ENCODE measurements around the gene PIN1. TPM values are rescaled to one million over a fixed set of nuclear protein-coding genes. Genes with fewer than 3 reads are reported as not detected.
"Not testable (repeated sequence)": the region's sequence is repeated elsewhere in the genome, so short reads cannot be mapped to it uniquely, and the experiment has no call there.

Gene PIN1
- total RNA-seq, 1 donor from 2014 or later, result 57.0 TPM

- no peak for TF ChIP-seq CTCF (IDR thresholded peaks at IDR 0.05)
- ATAC-seq, result no peak
- Histone ChIP-seq H3K27me3 (ENCODE audit: low read depth) (no peaks in the 10 kb centered on the region), H3K4me3 (peak overlapping the region; percentile 98), H3K27ac (peak overlapping the region; percentile 83), H3K4me1 (peaks cover 16% of the 10 kb centered on the region), H3K36me3 (peaks cover 33% of the 10 kb centered on the region), H3K9me3 (no peaks in the 10 kb centered on the region)
- intact Hi-C loops (cut with DNase I), result no loop called here
- DNase-seq, result no peak
Measured at GRCh38 chr19:9836021-9836420, 903 bp downstream of the PIN1 start.

- Histone ChIP-seq H3K36me3 (peaks cover 54% of the 10 kb centered on the region), H3K27me3 (ENCODE audit: low read depth) (no peaks in the 10 kb centered on the region), H3K4me3 (no peak overlapping the region), H3K4me1 (peaks cover 16% of the 10 kb centered on the region), H3K27ac (no peak overlapping the region), H3K9me3 (no peaks in the 10 kb centered on the region)
- DNase-seq, result no peak
- TF ChIP-seq CTCF (IDR thresholded peaks at IDR 0.05), result no peak
- intact Hi-C loops (cut with DNase I), result no loop called here
- ATAC-seq, result no peak
Measured at GRCh38 chr19:9838324-9838723, 3.2 kb downstream of the PIN1 start.

- peaks cover 62% of the 10 kb centered on the region for H3K36me3 ChIP-seq
Measured at GRCh38 chr19:9839415-9839814, 4.3 kb downstream of the PIN1 start.

GRCh38 chr19:9842834-9843625 lies 7.9 kb downstream of the PIN1 start:
- Histone ChIP-seq H3K36me3 (peaks cover 98% of the 10 kb centered on the region), H3K4me1 (no peaks in the 10 kb centered on the region), H3K27ac (no peak overlapping the region), H3K4me3 (no peak overlapping the region), H3K27me3 (ENCODE audit: low read depth) (no peaks in the 10 kb centered on the region), H3K9me3 (no peaks in the 10 kb centered on the region)
- ATAC-seq, result no peak
- TF ChIP-seq CTCF (IDR thresholded peaks at IDR 0.05), result no peak
- intact Hi-C loops (cut with DNase I), result no loop called here
- DNase-seq, result no peak

More at GRCh38 chr19:9839415-9839814, 4.3 kb downstream of the PIN1 start:
- Histone ChIP-seq H3K27me3 (ENCODE audit: low read depth) (no peaks in the 10 kb centered on the region), H3K27ac (no peak overlapping the region), H3K9me3 (no peaks in the 10 kb centered on the region), H3K4me3 (no peak overlapping the region), H3K4me1 (peaks cover 16% of the 10 kb centered on the region)
- ATAC-seq (no peak), DNase-seq (no peak)
- TF ChIP-seq CTCF (IDR thresholded peaks at IDR 0.05), result no peak
- intact Hi-C loops (cut with DNase I), result no loop called here

- intact Hi-C loops (cut with DNase I); DNase-seq; ATAC-seq; H3K4me1 ChIP-seq; H3K27ac ChIP-seq; H3K27me3 ChIP-seq (ENCODE audit: low read depth); H3K9me3 ChIP-seq; H3K4me3 ChIP-seq: not testable (repeated sequence)
- H3K36me3 ChIP-seq, result peaks cover 98% of the 10 kb centered on the region
Measured at GRCh38 chr19:9843626-9844273, 8.6 kb downstream of the PIN1 start.

- H3K9me3 ChIP-seq, result no peaks in the 10 kb centered on the region
- H3K4me1 ChIP-seq, result no peaks in the 10 kb centered on the region
- intact Hi-C loops (cut with DNase I), result no loop called here
- H3K27ac ChIP-seq, result no peak overlapping the region
- peaks cover 73% of the 10 kb centered on the region for H3K36me3 ChIP-seq
- H3K27me3 ChIP-seq (ENCODE audit: low read depth), result no peaks in the 10 kb centered on the region
- peak; percentile 21 for TF ChIP-seq CTCF (IDR thresholded peaks at IDR 0.05)
- no peak overlapping the region for H3K4me3 ChIP-seq
- ATAC-seq (peak; percentile 20 to 28), DNase-seq (no peak)
Measured at GRCh38 chr19:9847087-9847671, 12.1 kb downstream of the PIN1 start.
